ENCODE results near the gene TMEM82. TPM values are rescaled to one million over a fixed set of nuclear protein-coding genes. Genes with fewer than 3 reads are reported as not detected.

Gene TMEM82
- total RNA-seq, 1 donor from 2014 or later, result not detected

DNA sequence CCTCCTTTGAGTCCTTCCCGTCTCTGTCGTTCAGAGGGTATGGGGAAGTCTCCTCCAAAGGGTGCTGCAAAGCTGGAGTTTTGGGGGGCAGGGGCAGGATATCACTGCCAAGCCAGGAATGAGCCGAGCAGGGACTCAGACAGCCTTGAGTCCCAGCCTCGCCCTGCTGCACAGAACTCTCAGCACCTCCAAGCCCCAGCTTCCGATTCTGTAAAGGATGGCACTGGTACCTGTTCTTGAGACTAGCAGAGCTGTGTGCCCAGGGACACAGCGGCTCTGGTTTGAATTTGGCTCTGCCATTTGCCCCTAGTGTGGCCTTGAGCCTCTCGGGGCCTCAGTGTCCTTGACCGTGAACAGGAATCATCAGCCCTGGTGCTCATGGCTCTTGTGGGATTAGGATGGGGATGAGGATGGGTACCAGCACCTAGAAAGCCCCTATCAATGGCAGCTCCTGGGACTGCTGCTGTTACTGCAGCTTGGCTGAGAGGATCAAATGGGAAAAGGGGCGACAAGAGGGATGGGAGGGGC lies 14.8 kb downstream of the TMEM82 start:
- intact Hi-C loops (cut with DNase I), result loop anchor here (5.0 kb wide), 1 partner anchor 55 kb away; no protein-coding TSS in a partner anchor
- Histone ChIP-seq H3K9me3 (no peaks in the 10 kb centered on the region), H3K4me3 (no peak overlapping the region), H3K27me3 (no peaks in the 10 kb centered on the region), H3K27ac (peak overlapping the region; percentile 87), H3K4me1 (peaks cover 55% of the 10 kb centered on the region), H3K36me3 (no peaks in the 10 kb centered on the region)
- TF ChIP-seq, protein P1, sequence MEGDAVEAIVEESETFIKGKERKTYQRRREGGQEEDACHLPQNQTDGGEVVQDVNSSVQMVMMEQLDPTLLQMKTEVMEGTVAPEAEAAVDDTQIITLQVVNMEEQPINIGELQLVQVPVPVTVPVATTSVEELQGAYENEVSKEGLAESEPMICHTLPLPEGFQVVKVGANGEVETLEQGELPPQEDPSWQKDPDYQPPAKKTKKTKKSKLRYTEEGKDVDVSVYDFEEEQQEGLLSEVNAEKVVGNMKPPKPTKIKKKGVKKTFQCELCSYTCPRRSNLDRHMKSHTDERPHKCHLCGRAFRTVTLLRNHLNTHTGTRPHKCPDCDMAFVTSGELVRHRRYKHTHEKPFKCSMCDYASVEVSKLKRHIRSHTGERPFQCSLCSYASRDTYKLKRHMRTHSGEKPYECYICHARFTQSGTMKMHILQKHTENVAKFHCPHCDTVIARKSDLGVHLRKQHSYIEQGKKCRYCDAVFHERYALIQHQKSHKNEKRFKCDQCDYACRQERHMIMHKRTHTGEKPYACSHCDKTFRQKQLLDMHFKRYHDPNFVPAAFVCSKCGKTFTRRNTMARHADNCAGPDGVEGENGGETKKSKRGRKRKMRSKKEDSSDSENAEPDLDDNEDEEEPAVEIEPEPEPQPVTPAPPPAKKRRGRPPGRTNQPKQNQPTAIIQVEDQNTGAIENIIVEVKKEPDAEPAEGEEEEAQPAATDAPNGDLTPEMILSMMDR (IDR thresholded peaks at IDR 0.05), result no peak
- TF ChIP-seq POLR2AphosphoS5 (IDR thresholded peaks at IDR 0.05; ENCODE audit: insufficient read depth in 1 of 2, low read depth in 1 of 2), result no peak
- TF ChIP-seq POLR2A (IDR thresholded peaks at IDR 0.05), result no peak
- no peak for DNase-seq (ENCODE audit: extremely low spot score in 2 of 2)

DNA sequence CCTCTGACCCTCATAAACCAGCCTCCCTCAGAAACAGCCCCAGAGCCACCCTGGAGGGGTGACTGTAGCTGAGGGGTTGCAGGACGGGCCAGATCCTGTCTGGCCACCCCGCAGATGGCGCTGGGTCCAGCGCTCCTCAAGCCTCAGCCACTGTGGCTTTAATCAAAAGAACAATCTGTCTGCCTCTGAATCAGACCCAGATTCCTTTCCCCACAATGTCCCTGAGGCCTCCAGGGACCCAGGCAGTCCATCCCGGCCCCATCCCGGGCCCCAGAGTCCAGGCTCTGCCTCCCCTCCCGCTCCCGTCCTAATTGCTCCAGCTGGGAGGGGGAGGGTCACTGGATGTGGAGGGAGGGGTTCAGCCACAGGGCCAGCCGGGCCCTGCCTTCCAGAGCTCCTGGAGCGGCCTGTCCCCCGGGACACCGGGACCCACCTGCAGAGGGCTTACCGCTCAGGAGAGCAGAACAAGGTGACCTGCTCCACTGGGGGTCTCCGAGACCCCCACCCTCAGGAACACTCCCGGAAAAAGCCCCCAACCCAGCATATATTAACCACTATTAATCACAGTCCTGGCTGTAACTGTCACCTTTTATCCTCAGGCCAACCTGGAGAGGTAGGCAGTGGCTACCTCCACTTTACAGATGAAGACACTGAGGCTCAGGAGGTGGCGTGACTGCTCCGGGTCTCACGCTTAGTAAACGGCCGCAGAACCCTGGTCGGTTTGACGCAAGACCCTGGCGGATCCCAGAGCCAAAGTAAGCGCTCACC lies 15.5 kb downstream of the TMEM82 start:
- intact Hi-C loops (cut with DNase I), result loop anchor here (5.0 kb wide), 1 partner anchor 55 kb away; no protein-coding TSS in a partner anchor
- DNase-seq (ENCODE audit: extremely low spot score in 2 of 2), result no peak
- no peaks in the 10 kb centered on the region for H3K9me3 ChIP-seq
- peak overlapping the region; percentile 87 for H3K27ac ChIP-seq
- TF ChIP-seq POLR2A (IDR thresholded peaks at IDR 0.05) (peak in 1 of 2 donors; percentile 10), POLR2AphosphoS5 (IDR thresholded peaks at IDR 0.05; ENCODE audit: insufficient read depth in 1 of 2, low read depth in 1 of 2) (peak in 1 of 2 donors; percentile 67)
- TF ChIP-seq, protein P1 (IDR thresholded peaks at IDR 0.05), result no peak
- peak overlapping the region; percentile 77 to 80 for H3K4me3 ChIP-seq
- H3K36me3 ChIP-seq, result no peaks in the 10 kb centered on the region
- H3K4me1 ChIP-seq, result peaks cover 55% of the 10 kb centered on the region
- H3K27me3 ChIP-seq, result no peaks in the 10 kb centered on the region

DNA sequence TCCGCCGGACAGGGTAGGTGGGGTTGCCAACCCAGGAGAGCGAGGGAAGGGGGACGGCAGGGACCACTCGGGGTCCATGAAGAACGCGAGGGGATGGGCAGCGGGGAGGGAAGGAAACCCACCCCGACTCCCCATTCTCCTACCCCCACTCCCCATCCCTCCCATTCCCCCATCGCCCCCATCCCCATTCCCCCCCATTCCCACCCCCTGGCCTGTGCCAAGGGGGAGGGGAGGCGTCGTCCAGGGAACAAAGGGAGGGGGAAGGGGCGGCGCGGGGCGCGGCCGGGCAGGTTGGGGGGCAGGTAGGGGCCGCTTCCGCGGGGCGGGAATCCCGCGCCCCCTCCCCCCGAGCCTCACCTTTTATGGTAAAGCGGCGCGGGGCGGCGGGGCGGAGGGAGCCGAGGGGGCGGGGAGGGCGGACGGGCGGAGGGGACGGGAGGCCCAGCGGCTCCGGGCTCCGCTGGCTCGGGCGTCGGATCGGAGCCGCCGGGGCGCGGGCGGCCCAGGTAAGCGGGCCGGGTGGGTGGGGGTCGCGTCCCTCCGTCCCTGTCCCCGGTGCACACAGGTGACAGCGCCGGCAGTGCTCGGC lies 16.1 kb downstream of the TMEM82 start, which contains the start of gene FBLIM1:
Gene FBLIM1 (plus strand): TSS at position 453 of the 589 bp plus-strand sequence. CDS start 6,189 bp downstream, outside the sequence.
- H3K36me3 ChIP-seq, result no peaks in the 10 kb centered on the region
- no peaks in the 10 kb centered on the region for H3K9me3 ChIP-seq
- no peaks in the 10 kb centered on the region for H3K27me3 ChIP-seq
- H3K4me3 ChIP-seq, result peak within 1 kb of the TSS; percentile 77 to 80
- intact Hi-C loops (cut with DNase I), result loop anchor here (5.0 kb wide), 1 partner anchor 56 kb away; no protein-coding TSS in a partner anchor
- H3K27ac ChIP-seq, result peak within 1 kb of the TSS; percentile 87
- TF ChIP-seq POLR2AphosphoS5 (IDR thresholded peaks at IDR 0.05; ENCODE audit: insufficient read depth in 1 of 2, low read depth in 1 of 2), result no peak
- TF ChIP-seq, protein P1 (IDR thresholded peaks at IDR 0.05), result no peak
- no peak for TF ChIP-seq POLR2A (IDR thresholded peaks at IDR 0.05)
- DNase-seq (ENCODE audit: extremely low spot score in 2 of 2), result no peak
- H3K4me1 ChIP-seq, result peaks cover 55% of the 10 kb centered on the region

DNA sequence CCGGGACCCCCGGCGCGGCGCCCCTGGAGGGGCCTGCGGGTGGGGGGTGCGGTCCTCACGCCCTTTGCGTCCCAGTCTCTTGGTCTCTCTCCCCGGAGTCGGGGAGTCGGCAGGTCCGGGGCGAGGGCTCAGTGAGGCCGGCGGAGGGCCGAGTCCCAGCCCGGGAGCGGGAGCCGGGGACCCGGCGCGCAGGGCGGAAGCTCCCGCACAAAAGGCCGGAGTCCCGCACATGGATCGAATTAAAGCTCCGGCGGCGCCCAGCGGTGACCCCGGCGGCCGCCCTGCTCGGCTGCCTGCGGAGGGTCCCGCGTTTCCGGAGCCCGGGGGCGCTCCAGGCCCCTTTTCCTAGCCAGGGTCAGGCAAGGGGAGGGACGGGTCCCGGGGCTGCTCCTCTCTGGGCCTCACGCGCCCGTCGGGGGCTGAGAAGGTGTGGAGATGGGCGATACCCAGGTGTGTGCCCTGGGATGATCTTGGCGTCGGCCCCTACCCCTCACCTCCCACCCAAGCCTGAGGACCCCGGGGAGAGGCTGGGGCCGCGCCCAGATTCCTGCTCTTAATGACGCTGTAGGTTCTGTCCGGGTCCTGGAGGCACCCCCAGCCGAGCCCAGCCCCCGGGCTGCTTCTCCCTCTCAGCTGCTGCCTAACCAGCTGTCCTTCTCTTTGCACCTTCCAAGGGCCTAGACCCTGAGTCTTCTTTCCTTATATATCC lies 16.8 kb downstream of the TMEM82 start:
- TF ChIP-seq POLR2AphosphoS5 (IDR thresholded peaks at IDR 0.05; ENCODE audit: insufficient read depth in 1 of 2, low read depth in 1 of 2) (peak in 1 of 2 donors; percentile 34), POLR2A (IDR thresholded peaks at IDR 0.05) (no peak)
- TF ChIP-seq, protein P1 (IDR thresholded peaks at IDR 0.05), result no peak
- intact Hi-C loops (cut with DNase I), result loop anchor here (5.0 kb wide), 1 partner anchor 57 kb away; no protein-coding TSS in a partner anchor
- no peaks in the 10 kb centered on the region for H3K9me3 ChIP-seq
- peaks cover 62% of the 10 kb centered on the region for H3K4me1 ChIP-seq
- no peaks in the 10 kb centered on the region for H3K27me3 ChIP-seq
- no peaks in the 10 kb centered on the region for H3K36me3 ChIP-seq
- no peak for DNase-seq (ENCODE audit: extremely low spot score in 2 of 2)
- peak overlapping the region; percentile 87 for H3K27ac ChIP-seq
- peak overlapping the region; percentile 77 to 80 for H3K4me3 ChIP-seq
